Peyer's patch (tissue), 4 donors: ENCODE results near the gene COMMD1. TPM values are rescaled to one million over a fixed set of nuclear protein-coding genes. Genes with fewer than 3 reads are reported as not detected.

Experiments
- DNase-seq, 3 donors: peaks; one replicate each; pipeline ENCODE4 v3.0.0-alpha.2; 2017 to 2019
- H3K27ac ChIP-seq, 4 donors: fragments of 200-600 bp; sonication (generic); one replicate each; pipeline ENCODE4 v1.5.1; 2016 to 2019
- H3K27me3 ChIP-seq, 2 donors: fragments of 200-600 bp; sonication (generic); one replicate each; pipeline ENCODE4 v1.5.1; 2019
- H3K36me3 ChIP-seq, 3 donors: fragments of 200-600 bp; sonication (generic); one replicate each; pipeline ENCODE4 v1.5.1; 2016 to 2019
- H3K4me1 ChIP-seq, 4 donors: fragments of 200-600 bp; sonication (generic); one replicate each; pipeline ENCODE4 v1.5.1; 2016 to 2019
- H3K4me3 ChIP-seq, 4 donors: fragments of 200-600 bp; sonication (generic); 1 replicate in 3 of 4; 2 replicates in 1 of 4; pipeline ENCODE4 v1.5.1; 2016 to 2019; ENCODE audit warnings: mild to moderate bottlenecking in 1 of 4
- H3K9me3 ChIP-seq, 4 donors: fragments of 200-600 bp; sonication (generic); one replicate each; pipeline ENCODE4 v1.5.1; 2016 to 2019; ENCODE audit warnings: mild to moderate bottlenecking in 1 of 4
- CTCF ChIP-seq, 6 experiments: fragments of 450-650 bp in 4 of 6; fragments of 200-600 bp in 2 of 6; sonication (generic) in 1 of 6; IDR thresholded peaks; one replicate each; pipeline ENCODE4 v1.5.1; 2017 to 2019; ENCODE audit warnings: antibody characterized with exemption in 6 of 6, mild to moderate bottlenecking in 3 of 6, moderate library complexity in 1 of 6
- POLR2A ChIP-seq, 2 donors: fragments of 450-650 bp; IDR thresholded peaks; one replicate each; pipeline ENCODE4 v1.5.1; 2017; ENCODE audit warnings: antibody characterized with exemption in 2 of 2, mild to moderate bottlenecking in 2 of 2, moderate library complexity in 2 of 2
- total RNA-seq, 4 donors: library from RNA; depleted of rRNA; stranded (reverse); fragments of >200 nt; gene quantifications; one replicate each; pipeline ENCODE4 v1.1.0, GENCODE V29; 2016

Gene COMMD1
- total RNA-seq, 4 donors from 2014 or later = 32.9 to 52.8 (median 35.2) TPM

GRCh38 chr2:61993422-61994024 is 88.0 kb downstream of the COMMD1 start:
- Histone ChIP-seq H3K36me3 (no peaks in the 10 kb centered on the region), H3K4me1 (no peaks in the 10 kb centered on the region), H3K27ac (no peak overlapping the region), H3K27me3 (no peaks in the 10 kb centered on the region), H3K9me3 (no peaks in the 10 kb centered on the region), H3K4me3 (no peak overlapping the region)
- no peak for DNase-seq
- TF ChIP-seq CTCF (IDR thresholded peaks at IDR 0.05) = peak; percentile 13 to 77 (median 62)
- TF ChIP-seq POLR2A (IDR thresholded peaks at IDR 0.05) = no peak

GRCh38 chr2:61994531-61994930 is 89.1 kb downstream of the COMMD1 start:
- no peak overlapping the region for H3K4me3 ChIP-seq
- no peaks in the 10 kb centered on the region for H3K9me3 ChIP-seq
- TF ChIP-seq CTCF (IDR thresholded peaks at IDR 0.05) (no peak), POLR2A (IDR thresholded peaks at IDR 0.05) (no peak)
- no peaks in the 10 kb centered on the region for H3K36me3 ChIP-seq
- no peaks in the 10 kb centered on the region for H3K4me1 ChIP-seq
- no peak overlapping the region for H3K27ac ChIP-seq
- DNase-seq = no peak
- H3K27me3 ChIP-seq = no peaks in the 10 kb centered on the region

GRCh38 chr2:61995065-61995464 is 89.6 kb downstream of the COMMD1 start:
- H3K4me1 ChIP-seq = no peaks in the 10 kb centered on the region
- H3K36me3 ChIP-seq = no peaks in the 10 kb centered on the region
- H3K9me3 ChIP-seq = no peaks in the 10 kb centered on the region
- no peak overlapping the region for H3K4me3 ChIP-seq
- TF ChIP-seq POLR2A (IDR thresholded peaks at IDR 0.05) (no peak), CTCF (IDR thresholded peaks at IDR 0.05) (no peak)
- DNase-seq = no peak
- H3K27ac ChIP-seq = no peak overlapping the region
- H3K27me3 ChIP-seq = no peaks in the 10 kb centered on the region

- no peak for DNase-seq
- H3K27me3 ChIP-seq = no peaks in the 10 kb centered on the region
- H3K27ac ChIP-seq = no peak overlapping the region
- no peaks in the 10 kb centered on the region for H3K4me1 ChIP-seq
- no peaks in the 10 kb centered on the region for H3K9me3 ChIP-seq
- no peak overlapping the region for H3K4me3 ChIP-seq
- TF ChIP-seq CTCF (IDR thresholded peaks at IDR 0.05) (no peak), POLR2A (IDR thresholded peaks at IDR 0.05) (no peak)
- peaks cover 0 to under 1% (median 0%) of the 10 kb centered on the region in 3 donors for H3K36me3 ChIP-seq
Measured at GRCh38 chr2:61995515-61995914, 90.0 kb downstream of the COMMD1 start.

GRCh38 chr2:61998426-61998825 is 93.0 kb downstream of the COMMD1 start:
- H3K27me3 ChIP-seq = no peaks in the 10 kb centered on the region
- TF ChIP-seq CTCF (IDR thresholded peaks at IDR 0.05) = no peak
- no peak for TF ChIP-seq POLR2A (IDR thresholded peaks at IDR 0.05)

GRCh38 chr2:62000538-62000937 is 95.1 kb downstream of the COMMD1 start:
- Histone ChIP-seq H3K36me3 (peaks cover 0 to 8% (median 0%) of the 10 kb centered on the region in 3 donors), H3K4me3 (no peak overlapping the region), H3K9me3 (no peaks in the 10 kb centered on the region), H3K27me3 (no peaks in the 10 kb centered on the region), H3K27ac (no peak overlapping the region), H3K4me1 (no peaks in the 10 kb centered on the region)
- DNase-seq = no peak
- no peak for TF ChIP-seq POLR2A (IDR thresholded peaks at IDR 0.05)
- TF ChIP-seq CTCF (IDR thresholded peaks at IDR 0.05) = no peak

More at GRCh38 chr2:61998426-61998825, 93.0 kb downstream of the COMMD1 start:
- no peaks in the 10 kb centered on the region for H3K9me3 ChIP-seq
- no peak overlapping the region for H3K27ac ChIP-seq
- DNase-seq = no peak
- H3K36me3 ChIP-seq = peaks cover 0 to 8% (median 0%) of the 10 kb centered on the region in 3 donors
- H3K4me3 ChIP-seq = no peak overlapping the region
- no peaks in the 10 kb centered on the region for H3K4me1 ChIP-seq
